H1 (cell line): Measurements from ENCODE around the gene ADAMTS4.

Experiments used
- ATF2 ChIP-seq: IDR thresholded peaks from 2 replicates; pipeline ENCODE4 v1.6.1; 2012; ENCODE audit warnings: low read length, inconsistent platforms
- KDM1A ChIP-seq: fragments of 200-600, 300-600 bp; sonication (generic); IDR thresholded peaks from 2 replicates; pipeline ENCODE4 v1.7.1; 2016; ENCODE audit warnings: mild to moderate bottlenecking, low read length, borderline replicate concordance
- MAX ChIP-seq: IDR thresholded peaks from 2 replicates; pipeline ENCODE4 v1.6.1; 2012; ENCODE audit warnings: inconsistent platforms
- POLR2A ChIP-seq, 2 experiments: IDR thresholded peaks; 1 replicate in 1 of 2; 2 replicates in 1 of 2; pipeline ENCODE4 v1.6.1; 2011; ENCODE audit warnings: low read depth in 2 of 2, low read length in 2 of 2, mild to moderate bottlenecking in 2 of 2; ENCODE audit errors: control extremely low read depth in 1 of 2
- RAD21 ChIP-seq, 2 experiments: IDR thresholded peaks in 1 of 2; conservative IDR thresholded peaks in 1 of 2; 2 replicates each; pipeline ENCODE4 v1.6.1; 2011; ENCODE audit warnings: low read depth in 2 of 2, low read length in 2 of 2, improper control_type of control experiment in 1 of 2, inconsistent platforms in 1 of 2, mild to moderate bottlenecking in 1 of 2, moderate library complexity in 1 of 2
- RFX5 ChIP-seq: IDR thresholded peaks from 2 replicates; pipeline ENCODE4 v1.6.1; 2011; ENCODE audit warnings: low read depth, low read length, improper control_type of control experiment, borderline replicate concordance
- SIN3A ChIP-seq, 2 experiments: IDR thresholded peaks in 1 of 2; conservative IDR thresholded peaks in 1 of 2; 2 replicates each; pipeline ENCODE4 v1.6.1; 2011 to 2012; ENCODE audit warnings: low read length in 2 of 2, improper control_type of control experiment in 1 of 2, low read depth in 1 of 2, mild to moderate bottlenecking in 1 of 2
- SUZ12 ChIP-seq: fragments of 200-600 bp; sonication (generic); IDR thresholded peaks from 2 replicates; pipeline ENCODE4 v1.6.1; 2012; ENCODE audit warnings: mild to moderate bottlenecking, inconsistent platforms, low read length, moderate library complexity, mixed read lengths
- TEAD4 ChIP-seq: IDR thresholded peaks from 2 replicates; pipeline ENCODE4 v1.6.1; 2012; ENCODE audit warnings: low read depth, low read length, inconsistent platforms, mixed read lengths
- ZNF274 ChIP-seq: IDR thresholded peaks from 2 replicates; pipeline ENCODE4 v1.7.0; 2012; ENCODE audit warnings: low read length, borderline replicate concordance; ENCODE audit errors: extremely low read depth
- TF ChIP-seq, protein P1 (sequence below), 3 experiments: IDR thresholded peaks; 1 replicate in 2 of 3; 2 replicates in 1 of 3; pipeline versions ENCODE4 v1.5.1 to v1.6.1; 2011; ENCODE audit warnings: low read length in 3 of 3, mild to moderate bottlenecking in 3 of 3, inconsistent platforms in 2 of 3, low read depth in 1 of 3, moderate library complexity in 1 of 3; ENCODE audit not compliant: insufficient read depth in 1 of 3; ENCODE audit errors: control extremely low read depth in 1 of 3
- TF ChIP-seq, protein P2 (sequence below): IDR thresholded peaks from 2 replicates; pipeline ENCODE4 v1.6.1; 2011; ENCODE audit warnings: low read depth, mild to moderate bottlenecking, low read length; ENCODE audit not compliant: insufficient read depth

GRCh38 chr1:161196111-161196510 is 2.7 kb downstream of the ADAMTS4 start:
- TF ChIP-seq SIN3A (conservative IDR thresholded peaks at IDR 0.05 in 1 of 2, IDR thresholded peaks at IDR 0.05 in 1 of 2; ENCODE audit: low read depth in 1 of 2, low read length in 2 of 2) (no peak), POLR2A (IDR thresholded peaks at IDR 0.05; ENCODE audit: control extremely low read depth in 1 of 2, low read depth in 2 of 2, low read length in 2 of 2) (no peak), SUZ12 (no peak), RAD21 (IDR thresholded peaks at IDR 0.05 in 1 of 2, conservative IDR thresholded peaks at IDR 0.05 in 1 of 2; ENCODE audit: low read depth in 2 of 2, low read length in 2 of 2) (no peak), ZNF274 (no peak), TEAD4 (no peak), ATF2 (no peak), MAX (no peak), RFX5 (no peak), KDM1A (no peak)
- TF ChIP-seq, protein P1, sequence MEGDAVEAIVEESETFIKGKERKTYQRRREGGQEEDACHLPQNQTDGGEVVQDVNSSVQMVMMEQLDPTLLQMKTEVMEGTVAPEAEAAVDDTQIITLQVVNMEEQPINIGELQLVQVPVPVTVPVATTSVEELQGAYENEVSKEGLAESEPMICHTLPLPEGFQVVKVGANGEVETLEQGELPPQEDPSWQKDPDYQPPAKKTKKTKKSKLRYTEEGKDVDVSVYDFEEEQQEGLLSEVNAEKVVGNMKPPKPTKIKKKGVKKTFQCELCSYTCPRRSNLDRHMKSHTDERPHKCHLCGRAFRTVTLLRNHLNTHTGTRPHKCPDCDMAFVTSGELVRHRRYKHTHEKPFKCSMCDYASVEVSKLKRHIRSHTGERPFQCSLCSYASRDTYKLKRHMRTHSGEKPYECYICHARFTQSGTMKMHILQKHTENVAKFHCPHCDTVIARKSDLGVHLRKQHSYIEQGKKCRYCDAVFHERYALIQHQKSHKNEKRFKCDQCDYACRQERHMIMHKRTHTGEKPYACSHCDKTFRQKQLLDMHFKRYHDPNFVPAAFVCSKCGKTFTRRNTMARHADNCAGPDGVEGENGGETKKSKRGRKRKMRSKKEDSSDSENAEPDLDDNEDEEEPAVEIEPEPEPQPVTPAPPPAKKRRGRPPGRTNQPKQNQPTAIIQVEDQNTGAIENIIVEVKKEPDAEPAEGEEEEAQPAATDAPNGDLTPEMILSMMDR (IDR thresholded peaks at IDR 0.05; ENCODE audit: control extremely low read depth in 1 of 3, insufficient read depth in 1 of 3, low read depth in 1 of 3, low read length in 3 of 3): no peak
- TF ChIP-seq, protein P2, sequence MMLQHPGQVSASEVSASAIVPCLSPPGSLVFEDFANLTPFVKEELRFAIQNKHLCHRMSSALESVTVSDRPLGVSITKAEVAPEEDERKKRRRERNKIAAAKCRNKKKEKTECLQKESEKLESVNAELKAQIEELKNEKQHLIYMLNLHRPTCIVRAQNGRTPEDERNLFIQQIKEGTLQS: no peak
